ENCODE results near the gene STARD5.

STARD5 gene

DNA sequence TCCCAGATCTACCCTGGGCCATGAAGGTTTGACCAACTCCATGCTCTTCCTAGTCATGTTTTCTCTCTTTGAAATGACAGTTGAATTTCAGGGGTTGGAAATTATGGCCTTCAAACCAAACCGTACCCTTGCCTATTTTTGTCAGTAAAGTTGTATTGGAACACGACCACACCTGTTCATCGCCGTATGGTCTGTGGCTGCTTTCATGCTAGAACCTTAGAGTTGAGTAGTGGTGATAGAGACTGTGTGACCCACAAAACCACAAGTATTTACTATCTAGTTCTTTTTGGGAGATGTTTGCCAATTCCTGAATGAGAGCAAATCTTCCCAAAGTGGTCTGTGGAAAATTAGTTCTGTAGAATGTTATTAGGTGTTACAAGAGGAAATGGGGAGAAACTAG, 24.0 kb upstream of the STARD5 start:
- TF ChIP-seq, protein P1, sequence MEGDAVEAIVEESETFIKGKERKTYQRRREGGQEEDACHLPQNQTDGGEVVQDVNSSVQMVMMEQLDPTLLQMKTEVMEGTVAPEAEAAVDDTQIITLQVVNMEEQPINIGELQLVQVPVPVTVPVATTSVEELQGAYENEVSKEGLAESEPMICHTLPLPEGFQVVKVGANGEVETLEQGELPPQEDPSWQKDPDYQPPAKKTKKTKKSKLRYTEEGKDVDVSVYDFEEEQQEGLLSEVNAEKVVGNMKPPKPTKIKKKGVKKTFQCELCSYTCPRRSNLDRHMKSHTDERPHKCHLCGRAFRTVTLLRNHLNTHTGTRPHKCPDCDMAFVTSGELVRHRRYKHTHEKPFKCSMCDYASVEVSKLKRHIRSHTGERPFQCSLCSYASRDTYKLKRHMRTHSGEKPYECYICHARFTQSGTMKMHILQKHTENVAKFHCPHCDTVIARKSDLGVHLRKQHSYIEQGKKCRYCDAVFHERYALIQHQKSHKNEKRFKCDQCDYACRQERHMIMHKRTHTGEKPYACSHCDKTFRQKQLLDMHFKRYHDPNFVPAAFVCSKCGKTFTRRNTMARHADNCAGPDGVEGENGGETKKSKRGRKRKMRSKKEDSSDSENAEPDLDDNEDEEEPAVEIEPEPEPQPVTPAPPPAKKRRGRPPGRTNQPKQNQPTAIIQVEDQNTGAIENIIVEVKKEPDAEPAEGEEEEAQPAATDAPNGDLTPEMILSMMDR (IDR thresholded peaks at IDR 0.05; ENCODE audit: extremely low read depth, insufficient read depth, missing control alignments): no peak
- in situ Hi-C loops (cut with MboI; ENCODE audit: low pct_unique_long_range_greater_than_20kb, low sequenced_read_pairs, unreplicated experiment): no loop called here
- no peak for DNase-seq (ENCODE audit: low spot score)

DNA sequence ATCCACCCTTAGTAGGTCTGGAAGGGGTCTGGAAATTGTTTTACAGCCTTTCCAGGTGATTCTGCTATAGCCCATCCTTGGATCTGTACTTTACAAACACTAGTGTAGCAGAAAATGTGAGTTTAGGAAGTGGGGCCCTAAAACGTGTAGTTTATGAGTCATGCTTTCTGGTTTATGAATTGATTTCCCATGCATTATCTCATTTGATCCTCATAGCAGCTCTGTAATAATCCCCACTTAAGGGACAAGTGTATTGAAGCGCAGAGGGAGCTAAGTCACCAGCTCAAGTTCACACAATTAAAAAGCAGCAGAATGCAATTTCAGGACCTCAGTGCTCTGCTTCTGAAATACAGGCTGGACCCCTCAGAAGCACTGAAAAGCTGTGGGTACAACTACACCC, 22.7 kb upstream of the STARD5 start:
- in situ Hi-C loops (cut with MboI; ENCODE audit: low pct_unique_long_range_greater_than_20kb, low sequenced_read_pairs, unreplicated experiment): no loop called here
- DNase-seq (ENCODE audit: low spot score): no peak
- TF ChIP-seq, protein P1 (IDR thresholded peaks at IDR 0.05; ENCODE audit: extremely low read depth, insufficient read depth, missing control alignments): no peak

DNA sequence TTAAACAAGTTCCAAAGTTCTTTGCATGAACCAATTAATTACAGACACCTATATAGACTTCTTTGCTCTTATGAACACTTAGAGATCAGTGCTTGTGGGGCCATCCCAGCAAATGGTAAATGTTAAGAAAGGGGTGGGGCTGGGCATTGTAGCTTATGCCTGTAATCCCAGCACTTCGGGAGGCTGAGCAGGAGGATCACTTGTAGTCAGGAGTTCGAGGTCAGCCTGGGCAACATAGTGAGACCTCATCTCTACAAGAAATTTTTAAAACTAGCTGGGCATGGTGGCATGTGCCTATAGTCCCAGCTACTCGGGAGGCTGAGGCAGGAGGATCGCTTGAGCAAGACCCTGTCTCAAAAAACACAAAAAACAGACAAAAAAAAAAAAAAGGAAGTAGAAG, 19.4 kb upstream of the STARD5 start:
- in situ Hi-C loops (cut with MboI; ENCODE audit: low pct_unique_long_range_greater_than_20kb, low sequenced_read_pairs, unreplicated experiment): no loop called here
- no peak for DNase-seq (ENCODE audit: low spot score)
- TF ChIP-seq, protein P1 (IDR thresholded peaks at IDR 0.05; ENCODE audit: extremely low read depth, insufficient read depth, missing control alignments): no peak

DNA sequence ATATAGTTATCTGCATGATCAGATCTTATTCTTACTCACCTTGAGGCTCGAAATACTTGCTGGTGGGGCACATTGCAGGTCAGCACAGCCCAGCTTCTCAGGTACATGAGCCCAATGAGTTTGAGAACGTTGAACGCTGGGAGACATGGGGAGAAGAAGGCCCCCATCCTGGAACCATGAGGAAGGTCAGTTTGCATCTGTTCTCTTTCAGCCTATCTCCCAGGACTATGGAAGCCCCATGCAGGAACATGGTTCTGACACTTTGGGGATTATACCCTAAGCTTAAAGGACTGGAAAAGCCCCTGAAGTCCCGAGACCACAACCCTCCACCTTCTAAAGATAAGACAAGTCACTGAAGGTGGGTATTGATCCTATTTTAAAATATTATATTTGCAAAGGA, 17.4 kb upstream of the STARD5 start:
- DNase-seq (ENCODE audit: low spot score): no peak
- in situ Hi-C loops (cut with MboI; ENCODE audit: low pct_unique_long_range_greater_than_20kb, low sequenced_read_pairs, unreplicated experiment): no loop called here
- TF ChIP-seq, protein P1 (IDR thresholded peaks at IDR 0.05; ENCODE audit: extremely low read depth, insufficient read depth, missing control alignments): no peak

DNA sequence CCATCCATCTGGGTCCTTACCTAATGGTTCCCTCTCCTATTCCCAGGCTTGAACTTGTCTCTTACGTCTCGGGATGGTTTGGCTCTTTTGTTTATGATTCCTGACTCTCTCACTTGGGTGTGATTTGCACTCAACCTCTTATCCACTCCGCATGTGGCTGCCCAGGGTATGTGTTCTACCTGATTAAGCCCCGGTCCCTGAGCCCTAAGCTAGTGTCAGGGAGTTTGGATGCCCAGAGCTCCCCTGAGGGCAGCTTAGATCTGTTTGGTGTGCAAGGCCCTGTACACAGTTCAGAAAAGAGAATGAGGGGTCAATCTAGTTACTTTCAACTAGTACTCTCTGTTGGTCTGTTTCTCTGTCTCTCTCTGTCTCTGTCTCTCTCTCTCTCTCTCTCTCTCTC, 15.9 kb upstream of the STARD5 start:
- DNase-seq (ENCODE audit: low spot score): no peak
- in situ Hi-C loops (cut with MboI; ENCODE audit: low pct_unique_long_range_greater_than_20kb, low sequenced_read_pairs, unreplicated experiment): loop anchor here (5.0 kb wide), 1 partner anchor 63 kb away; no protein-coding TSS in a partner anchor
- TF ChIP-seq, protein P1 (IDR thresholded peaks at IDR 0.05; ENCODE audit: extremely low read depth, insufficient read depth, missing control alignments): no peak

DNA sequence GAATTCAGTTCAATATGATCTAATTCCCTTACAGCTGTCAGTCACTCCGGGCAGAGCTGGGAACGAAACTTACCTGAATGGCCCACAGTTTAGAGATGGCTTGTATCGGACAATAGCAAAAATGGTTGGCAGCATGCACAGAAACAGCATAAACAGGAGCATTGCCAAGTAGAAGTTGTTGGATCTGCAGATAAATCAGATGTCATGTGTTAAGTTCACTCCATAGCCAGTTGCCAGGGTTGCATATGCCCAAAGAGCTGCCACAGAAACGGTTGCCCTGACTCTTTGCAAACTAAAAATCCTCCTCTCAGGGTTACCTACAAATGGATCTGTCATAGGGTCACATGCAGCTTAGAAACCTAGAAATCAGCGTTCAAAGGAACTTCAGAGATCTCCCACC, 15.4 kb upstream of the STARD5 start:
- no peak for DNase-seq (ENCODE audit: low spot score)
- TF ChIP-seq, protein P1 (IDR thresholded peaks at IDR 0.05; ENCODE audit: extremely low read depth, insufficient read depth, missing control alignments): no peak
- in situ Hi-C loops (cut with MboI; ENCODE audit: low pct_unique_long_range_greater_than_20kb, low sequenced_read_pairs, unreplicated experiment): loop anchor here (5.0 kb wide), 1 partner anchor 62 kb away; no protein-coding TSS in a partner anchor
